ENCODE data around the gene AICDA. TPM values are rescaled to one million over a fixed set of nuclear protein-coding genes. Genes with fewer than 3 reads are reported as not detected.
"Not testable (repeated sequence)": the region's sequence is repeated elsewhere in the genome, so short reads cannot be mapped to it uniquely, and the experiment has no call there.

AICDA gene
- total RNA-seq = not detected

- POLR2A ChIA-PET = no interaction called here
- CTCF ChIA-PET = no interaction called here
Observed at GRCh38 chr12:8612629-8613028, at the start of gene AICDA. Gene AICDA, minus strand, starts transcription at chr12:8612859. Its CDS starts 92 bp downstream, at chr12:8612767.

GRCh38 chr12:8661751-8662150 is 49.1 kb upstream of the AICDA start:
- POLR2A ChIA-PET = no interaction called here

GRCh38 chr12:8661016-8661415 is 48.4 kb upstream of the AICDA start:
- ChIA-PET CTCF (no interaction called here), POLR2A (no interaction called here)

More at GRCh38 chr12:8661751-8662150, 49.1 kb upstream of the AICDA start:
- CTCF ChIA-PET = no interaction called here

GRCh38 chr12:8658346-8658745 is 45.7 kb upstream of the AICDA start:
- ChIA-PET CTCF (interaction anchor here (1.0 to 2.3 kb wide), 2 partner anchors 26 to 232 kb away, joined by 3 to 10 read pairs; no protein-coding TSS in a partner anchor), POLR2A (no interaction called here)

GRCh38 chr12:8655421-8655820 is 42.8 kb upstream of the AICDA start:
- CTCF ChIA-PET = interaction anchor here (0.8 to 1.0 kb wide), 3 partner anchors 11 to 394 kb away, joined by 3 read pairs; no protein-coding TSS in a partner anchor

GRCh38 chr12:8648576-8649205 is 36.0 kb upstream of the AICDA start:
- CTCF ChIA-PET = interaction anchor here (1.1 kb wide), 1 partner anchor 212 kb away, joined by 3 read pairs; no protein-coding TSS in a partner anchor
- POLR2A ChIA-PET = interaction anchor here (0.6 kb wide), 1 partner anchor 250 kb away, joined by 4 read pairs; no protein-coding TSS in a partner anchor

More at GRCh38 chr12:8655421-8655820, 42.8 kb upstream of the AICDA start:
- POLR2A ChIA-PET = no interaction called here

- ChIA-PET POLR2A (no interaction called here), CTCF (interaction anchor here (0.6 kb wide), 1 partner anchor 48 kb away, joined by 5 read pairs; no protein-coding TSS in a partner anchor)
Observed at GRCh38 chr12:8647968-8648367, 35.3 kb upstream of the AICDA start.

- ChIA-PET CTCF (interaction anchor here (1.2 kb wide), 1 partner anchor 10 kb away, joined by 3 read pairs; no protein-coding TSS in a partner anchor), POLR2A (no interaction called here)
Observed at GRCh38 chr12:8644345-8645248, 31.9 kb upstream of the AICDA start.

GRCh38 chr12:8642775-8643174 is 30.1 kb upstream of the AICDA start:
- POLR2A ChIA-PET = no interaction called here
- CTCF ChIA-PET = interaction anchor here (0.7 kb wide), 1 partner anchor 199 kb away, joined by 6 read pairs; no protein-coding TSS in a partner anchor

GRCh38 chr12:8639936-8640335 is 27.3 kb upstream of the AICDA start:
- CTCF ChIA-PET = interaction anchor here (0.7 kb wide), 1 partner anchor 76 kb away, joined by 3 read pairs; no protein-coding TSS in a partner anchor
- POLR2A ChIA-PET = no interaction called here

GRCh38 chr12:8638951-8639350 is 26.3 kb upstream of the AICDA start:
- CTCF ChIA-PET = no interaction called here

GRCh38 chr12:8637666-8638065 is 25.0 kb upstream of the AICDA start:
- POLR2A ChIA-PET = no interaction called here
- CTCF ChIA-PET = interaction anchor here (0.6 kb wide), 1 partner anchor 120 kb away, joined by 3 read pairs; no protein-coding TSS in a partner anchor

More at GRCh38 chr12:8638951-8639350, 26.3 kb upstream of the AICDA start:
- POLR2A ChIA-PET = no interaction called here

- CTCF ChIA-PET = interaction anchor here (0.6 kb wide), 1 partner anchor 120 kb away, joined by 3 read pairs; no protein-coding TSS in a partner anchor
- POLR2A ChIA-PET = no interaction called here
Observed at GRCh38 chr12:8637244-8637643, 24.6 kb upstream of the AICDA start.

- POLR2A ChIA-PET = no interaction called here
- CTCF ChIA-PET = no interaction called here
Observed at GRCh38 chr12:8636581-8636980, 23.9 kb upstream of the AICDA start.

GRCh38 chr12:8636007-8636346 is 23.3 kb upstream of the AICDA start:
- POLR2A ChIA-PET, CTCF ChIA-PET: not testable (repeated sequence)

GRCh38 chr12:8635342-8636006 is 22.8 kb upstream of the AICDA start:
- CTCF ChIA-PET, POLR2A ChIA-PET: not testable (repeated sequence)

- ChIA-PET CTCF (no interaction called here), POLR2A (no interaction called here)
Observed at GRCh38 chr12:8630131-8630530, 17.5 kb upstream of the AICDA start.

- CTCF ChIA-PET = no interaction called here
- POLR2A ChIA-PET = no interaction called here
Observed at GRCh38 chr12:8629486-8630033, 16.9 kb upstream of the AICDA start.

- CTCF ChIA-PET = no interaction called here
- POLR2A ChIA-PET = no interaction called here
Observed at GRCh38 chr12:8628731-8629130, 16.1 kb upstream of the AICDA start.

GRCh38 chr12:8624750-8625149 is 12.1 kb upstream of the AICDA start:
- POLR2A ChIA-PET, CTCF ChIA-PET: not testable (repeated sequence)

All from activated CD8-positive, alpha-beta memory T cell treated with anti-CD3 and anti-CD28 coated beads for 36 hours (primary cell).